HepG2 (cell line): ENCODE results near the gene CUL4A. TPM values are rescaled to one million over a fixed set of nuclear protein-coding genes. Genes with fewer than 3 reads are reported as not detected.

Experiments
- CCDC6 ChIP-seq: sonication (generic); formaldehyde crosslinking; IDR thresholded peaks from 2 replicates; pipeline ENCODE4 v1.8.1; 2022; ENCODE audit warnings: mild to moderate bottlenecking, missing genetic modification reagents, moderate library complexity
- HNRNPL ChIP-seq: fragments of 200-400 bp; formaldehyde crosslinking; IDR thresholded peaks from 2 replicates; pipeline ENCODE4 v1.6.1; 2017; ENCODE audit warnings: mild to moderate bottlenecking, low read depth, low read length
- IRX3 ChIP-seq: sonication (generic); formaldehyde crosslinking; IDR thresholded peaks from 2 replicates; pipeline ENCODE4 v1.8.1; 2023; ENCODE audit warnings: mild to moderate bottlenecking, low read depth, missing genetic modification reagents, borderline replicate concordance
- KDM2A ChIP-seq: sonication (generic); formaldehyde crosslinking; IDR thresholded peaks from 2 replicates; pipeline ENCODE4 v1.4.0; 2020; ENCODE audit warnings: low read depth, missing genetic modification reagents, borderline replicate concordance
- MEF2D ChIP-seq: sonication (generic); formaldehyde crosslinking; IDR thresholded peaks from 2 replicates; pipeline ENCODE4 v1.5.1; 2020; ENCODE audit warnings: mild to moderate bottlenecking, missing genetic modification reagents
- MEIS2 ChIP-seq: sonication (generic); formaldehyde crosslinking; IDR thresholded peaks from 2 replicates; pipeline ENCODE4 v1.9.0; 2021; ENCODE audit warnings: mild to moderate bottlenecking, missing genetic modification reagents
- SRSF4 ChIP-seq: fragments of 200-400 bp; formaldehyde crosslinking; IDR thresholded peaks from one replicate; pipeline ENCODE4 v1.6.1; 2018; ENCODE audit warnings: mild to moderate bottlenecking, low read depth, low read length, moderate library complexity; ENCODE audit not compliant: poor library complexity, severe bottlenecking
- STAT5B ChIP-seq: sonication (generic); formaldehyde crosslinking; IDR thresholded peaks from 2 replicates; pipeline ENCODE4 v1.4.0; 2020; ENCODE audit warnings: missing genetic modification reagents
- ZBTB7B ChIP-seq: sonication (generic); formaldehyde crosslinking; IDR thresholded peaks from 2 replicates; pipeline ENCODE4 v1.4.0; 2020; ENCODE audit warnings: missing genetic modification reagents
- ZNF234 ChIP-seq: sonication (generic); formaldehyde crosslinking; conservative IDR thresholded peaks from 2 replicates; pipeline ENCODE4 v1.5.1; 2020; ENCODE audit warnings: mild to moderate bottlenecking, missing genetic modification reagents
- ZSCAN29 ChIP-seq: sonication (generic); formaldehyde crosslinking; conservative IDR thresholded peaks from 2 replicates; pipeline ENCODE4 v1.4.0; 2020; ENCODE audit warnings: mild to moderate bottlenecking, missing genetic modification reagents
- polyA plus RNA-seq, 8 experiments: library from polyadenylated mRNA; depleted of rRNA in 3 of 8; stranded (reverse) in 7 of 8; unstranded in 1 of 8; fragments of >200 nt; fragmentation: Illumina TruSeq in 4 of 8; extraction: Trizol in 4 of 8; gene quantifications; 2 replicates each; pipeline versions ENCODE4 v1.2.1 to v1.2.3, GENCODE V29; 2011 to 2016; ENCODE audit warnings: low read depth in 4 of 8, missing spikeins in 1 of 8, mixed read lengths in 1 of 8; ENCODE audit not compliant: insufficient read depth in 1 of 8
- total RNA-seq, 5 experiments: library from RNA; depleted of rRNA; stranded (reverse); fragments of >200 nt; fragmentation: Illumina TruSeq; extraction: Trizol; gene quantifications; 2 replicates each; pipeline ENCODE4 v1.2.3, GENCODE V29; 2016; ENCODE audit warnings: low read depth in 1 of 5
- TF ChIP-seq, protein P1 (sequence below): sonication (generic); formaldehyde crosslinking; conservative IDR thresholded peaks from 2 replicates; pipeline ENCODE4 v1.4.0; 2020; ENCODE audit warnings: mild to moderate bottlenecking, missing genetic modification reagents, moderate library complexity
- TF ChIP-seq, protein P2 (sequence below): sonication (generic); formaldehyde crosslinking; IDR thresholded peaks from 2 replicates; pipeline ENCODE4 v1.4.0; 2020; ENCODE audit warnings: missing genetic modification reagents
- TF ChIP-seq, protein P3 (sequence below): sonication (generic); formaldehyde crosslinking; IDR thresholded peaks from 2 replicates; pipeline ENCODE4 v1.4.0; 2020; ENCODE audit warnings: missing genetic modification reagents
- TF ChIP-seq, protein P4 (sequence below): sonication (generic); formaldehyde crosslinking; IDR thresholded peaks from 2 replicates; pipeline ENCODE4 v1.5.1; 2020; ENCODE audit warnings: mild to moderate bottlenecking, missing genetic modification reagents, moderate library complexity
- TF ChIP-seq, protein P5 (sequence below): sonication (generic); formaldehyde crosslinking; IDR thresholded peaks from 2 replicates; pipeline ENCODE4 v1.4.0; 2020; ENCODE audit warnings: missing genetic modification reagents
- TF ChIP-seq, protein P6 (sequence below): sonication (generic); formaldehyde crosslinking; IDR thresholded peaks from 2 replicates; pipeline ENCODE4 v1.8.0; 2022; ENCODE audit warnings: missing genetic modification reagents, low read depth, mild to moderate bottlenecking, borderline replicate concordance

The CUL4A gene
- total and polyA plus RNA-seq, 2 of the 13 experiments (the other 11 are each of a cell fraction or from before 2014, with no cell fraction given), result 51.2 to 75.3 TPM

DNA sequence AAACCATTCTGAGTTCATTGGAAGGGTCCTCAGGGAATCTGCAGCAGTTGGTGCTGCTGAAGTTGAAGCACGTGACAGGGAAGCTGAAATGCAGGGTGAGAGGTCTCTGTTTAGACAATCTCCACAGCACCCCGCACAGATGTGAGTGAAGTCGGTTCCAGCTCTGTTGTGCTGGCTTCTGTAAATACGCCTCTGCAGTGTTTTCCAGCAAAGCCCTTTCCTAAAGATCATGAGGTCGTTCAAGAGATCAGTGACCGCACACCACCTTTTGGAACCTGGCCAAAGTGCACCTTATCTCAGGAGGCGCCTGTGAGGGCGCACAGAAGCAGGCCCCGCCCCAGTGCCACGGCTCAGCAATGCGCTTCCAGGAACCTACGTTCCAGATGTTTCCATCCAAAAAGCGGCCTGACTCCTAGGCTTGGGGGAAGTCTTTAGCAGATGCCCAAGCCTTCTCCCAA, 10.8 kb downstream of the CUL4A start (continued):
- TF ChIP-seq, protein P1, sequence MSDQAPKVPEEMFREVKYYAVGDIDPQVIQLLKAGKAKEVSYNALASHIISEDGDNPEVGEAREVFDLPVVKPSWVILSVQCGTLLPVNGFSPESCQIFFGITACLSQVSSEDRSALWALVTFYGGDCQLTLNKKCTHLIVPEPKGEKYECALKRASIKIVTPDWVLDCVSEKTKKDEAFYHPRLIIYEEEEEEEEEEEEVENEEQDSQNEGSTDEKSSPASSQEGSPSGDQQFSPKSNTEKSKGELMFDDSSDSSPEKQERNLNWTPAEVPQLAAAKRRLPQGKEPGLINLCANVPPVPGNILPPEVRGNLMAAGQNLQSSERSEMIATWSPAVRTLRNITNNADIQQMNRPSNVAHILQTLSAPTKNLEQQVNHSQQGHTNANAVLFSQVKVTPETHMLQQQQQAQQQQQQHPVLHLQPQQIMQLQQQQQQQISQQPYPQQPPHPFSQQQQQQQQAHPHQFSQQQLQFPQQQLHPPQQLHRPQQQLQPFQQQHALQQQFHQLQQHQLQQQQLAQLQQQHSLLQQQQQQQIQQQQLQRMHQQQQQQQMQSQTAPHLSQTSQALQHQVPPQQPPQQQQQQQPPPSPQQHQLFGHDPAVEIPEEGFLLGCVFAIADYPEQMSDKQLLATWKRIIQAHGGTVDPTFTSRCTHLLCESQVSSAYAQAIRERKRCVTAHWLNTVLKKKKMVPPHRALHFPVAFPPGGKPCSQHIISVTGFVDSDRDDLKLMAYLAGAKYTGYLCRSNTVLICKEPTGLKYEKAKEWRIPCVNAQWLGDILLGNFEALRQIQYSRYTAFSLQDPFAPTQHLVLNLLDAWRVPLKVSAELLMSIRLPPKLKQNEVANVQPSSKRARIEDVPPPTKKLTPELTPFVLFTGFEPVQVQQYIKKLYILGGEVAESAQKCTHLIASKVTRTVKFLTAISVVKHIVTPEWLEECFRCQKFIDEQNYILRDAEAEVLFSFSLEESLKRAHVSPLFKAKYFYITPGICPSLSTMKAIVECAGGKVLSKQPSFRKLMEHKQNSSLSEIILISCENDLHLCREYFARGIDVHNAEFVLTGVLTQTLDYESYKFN, result peak; percentile 91
- TF ChIP-seq, protein P2, sequence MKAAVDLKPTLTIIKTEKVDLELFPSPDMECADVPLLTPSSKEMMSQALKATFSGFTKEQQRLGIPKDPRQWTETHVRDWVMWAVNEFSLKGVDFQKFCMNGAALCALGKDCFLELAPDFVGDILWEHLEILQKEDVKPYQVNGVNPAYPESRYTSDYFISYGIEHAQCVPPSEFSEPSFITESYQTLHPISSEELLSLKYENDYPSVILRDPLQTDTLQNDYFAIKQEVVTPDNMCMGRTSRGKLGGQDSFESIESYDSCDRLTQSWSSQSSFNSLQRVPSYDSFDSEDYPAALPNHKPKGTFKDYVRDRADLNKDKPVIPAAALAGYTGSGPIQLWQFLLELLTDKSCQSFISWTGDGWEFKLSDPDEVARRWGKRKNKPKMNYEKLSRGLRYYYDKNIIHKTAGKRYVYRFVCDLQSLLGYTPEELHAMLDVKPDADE (CRISPR knock-in tag), result no peak
- no peak for TF ChIP-seq STAT5B (CRISPR knock-in tag)
- no peak for TF ChIP-seq CCDC6
- TF ChIP-seq, protein P3, sequence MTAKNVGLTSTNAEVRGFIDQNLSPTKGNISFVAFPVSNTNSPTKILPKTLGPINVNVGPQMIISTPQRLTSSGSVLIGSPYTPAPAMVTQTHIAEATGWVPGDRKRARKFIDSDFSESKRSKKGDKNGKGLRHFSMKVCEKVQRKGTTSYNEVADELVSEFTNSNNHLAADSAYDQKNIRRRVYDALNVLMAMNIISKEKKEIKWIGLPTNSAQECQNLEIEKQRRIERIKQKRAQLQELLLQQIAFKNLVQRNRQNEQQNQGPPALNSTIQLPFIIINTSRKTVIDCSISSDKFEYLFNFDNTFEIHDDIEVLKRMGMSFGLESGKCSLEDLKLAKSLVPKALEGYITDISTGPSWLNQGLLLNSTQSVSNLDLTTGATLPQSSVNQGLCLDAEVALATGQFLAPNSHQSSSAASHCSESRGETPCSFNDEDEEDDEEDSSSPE (CRISPR knock-in tag), result no peak
- 0 out of 2 replicates have a peak, but pooled peaks have one; percentile 21 for TF ChIP-seq KDM2A (CRISPR knock-in tag)
- TF ChIP-seq ZBTB7B (CRISPR knock-in tag), result no peak; the same call in 1 of the 2 replicates
- TF ChIP-seq MEF2D, result peak; percentile 85
- TF ChIP-seq MEIS2 (CRISPR knock-in tag), result 0 out of 2 replicates have a peak, but pooled peaks have one; percentile 49
- TF ChIP-seq ZSCAN29 (CRISPR knock-in tag), result peak; percentile 89
- TF ChIP-seq SRSF4, result no peak
- TF ChIP-seq IRX3, result no peak
- TF ChIP-seq ZNF234 (CRISPR knock-in tag), result no peak
- no peak for TF ChIP-seq HNRNPL
- TF ChIP-seq, protein P4, sequence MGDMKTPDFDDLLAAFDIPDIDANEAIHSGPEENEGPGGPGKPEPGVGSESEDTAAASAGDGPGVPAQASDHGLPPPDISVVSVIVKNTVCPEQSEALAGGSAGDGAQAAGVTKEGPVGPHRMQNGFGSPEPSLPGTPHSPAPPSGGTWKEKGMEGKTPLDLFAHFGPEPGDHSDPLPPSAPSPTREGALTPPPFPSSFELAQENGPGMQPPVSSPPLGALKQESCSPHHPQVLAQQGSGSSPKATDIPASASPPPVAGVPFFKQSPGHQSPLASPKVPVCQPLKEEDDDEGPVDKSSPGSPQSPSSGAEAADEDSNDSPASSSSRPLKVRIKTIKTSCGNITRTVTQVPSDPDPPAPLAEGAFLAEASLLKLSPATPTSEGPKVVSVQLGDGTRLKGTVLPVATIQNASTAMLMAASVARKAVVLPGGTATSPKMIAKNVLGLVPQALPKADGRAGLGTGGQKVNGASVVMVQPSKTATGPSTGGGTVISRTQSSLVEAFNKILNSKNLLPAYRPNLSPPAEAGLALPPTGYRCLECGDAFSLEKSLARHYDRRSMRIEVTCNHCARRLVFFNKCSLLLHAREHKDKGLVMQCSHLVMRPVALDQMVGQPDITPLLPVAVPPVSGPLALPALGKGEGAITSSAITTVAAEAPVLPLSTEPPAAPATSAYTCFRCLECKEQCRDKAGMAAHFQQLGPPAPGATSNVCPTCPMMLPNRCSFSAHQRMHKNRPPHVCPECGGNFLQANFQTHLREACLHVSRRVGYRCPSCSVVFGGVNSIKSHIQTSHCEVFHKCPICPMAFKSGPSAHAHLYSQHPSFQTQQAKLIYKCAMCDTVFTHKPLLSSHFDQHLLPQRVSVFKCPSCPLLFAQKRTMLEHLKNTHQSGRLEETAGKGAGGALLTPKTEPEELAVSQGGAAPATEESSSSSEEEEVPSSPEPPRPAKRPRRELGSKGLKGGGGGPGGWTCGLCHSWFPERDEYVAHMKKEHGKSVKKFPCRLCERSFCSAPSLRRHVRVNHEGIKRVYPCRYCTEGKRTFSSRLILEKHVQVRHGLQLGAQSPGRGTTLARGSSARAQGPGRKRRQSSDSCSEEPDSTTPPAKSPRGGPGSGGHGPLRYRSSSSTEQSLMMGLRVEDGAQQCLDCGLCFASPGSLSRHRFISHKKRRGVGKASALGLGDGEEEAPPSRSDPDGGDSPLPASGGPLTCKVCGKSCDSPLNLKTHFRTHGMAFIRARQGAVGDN, result peak; percentile 94
- TF ChIP-seq, protein P5, sequence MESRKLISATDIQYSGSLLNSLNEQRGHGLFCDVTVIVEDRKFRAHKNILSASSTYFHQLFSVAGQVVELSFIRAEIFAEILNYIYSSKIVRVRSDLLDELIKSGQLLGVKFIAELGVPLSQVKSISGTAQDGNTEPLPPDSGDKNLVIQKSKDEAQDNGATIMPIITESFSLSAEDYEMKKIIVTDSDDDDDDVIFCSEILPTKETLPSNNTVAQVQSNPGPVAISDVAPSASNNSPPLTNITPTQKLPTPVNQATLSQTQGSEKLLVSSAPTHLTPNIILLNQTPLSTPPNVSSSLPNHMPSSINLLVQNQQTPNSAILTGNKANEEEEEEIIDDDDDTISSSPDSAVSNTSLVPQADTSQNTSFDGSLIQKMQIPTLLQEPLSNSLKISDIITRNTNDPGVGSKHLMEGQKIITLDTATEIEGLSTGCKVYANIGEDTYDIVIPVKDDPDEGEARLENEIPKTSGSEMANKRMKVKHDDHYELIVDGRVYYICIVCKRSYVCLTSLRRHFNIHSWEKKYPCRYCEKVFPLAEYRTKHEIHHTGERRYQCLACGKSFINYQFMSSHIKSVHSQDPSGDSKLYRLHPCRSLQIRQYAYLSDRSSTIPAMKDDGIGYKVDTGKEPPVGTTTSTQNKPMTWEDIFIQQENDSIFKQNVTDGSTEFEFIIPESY (CRISPR knock-in tag), result peak; percentile 89
- TF ChIP-seq, protein P6, sequence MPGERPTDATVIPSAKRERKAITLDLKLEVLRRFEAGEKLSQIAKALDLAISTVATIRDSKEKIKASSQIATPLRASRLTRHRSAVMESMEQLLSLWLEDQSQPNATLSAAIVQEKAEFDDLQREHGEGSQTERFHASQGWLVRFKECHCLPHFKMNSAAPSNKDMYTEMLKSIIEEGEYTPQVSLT (CRISPR knock-in tag), result no peak
